Measurements from ENCODE around the gene DUSP22.
A peak's percentile ranks its signal among the peaks of the same experiment; 100 is the strongest.

DUSP22 gene

DNA sequence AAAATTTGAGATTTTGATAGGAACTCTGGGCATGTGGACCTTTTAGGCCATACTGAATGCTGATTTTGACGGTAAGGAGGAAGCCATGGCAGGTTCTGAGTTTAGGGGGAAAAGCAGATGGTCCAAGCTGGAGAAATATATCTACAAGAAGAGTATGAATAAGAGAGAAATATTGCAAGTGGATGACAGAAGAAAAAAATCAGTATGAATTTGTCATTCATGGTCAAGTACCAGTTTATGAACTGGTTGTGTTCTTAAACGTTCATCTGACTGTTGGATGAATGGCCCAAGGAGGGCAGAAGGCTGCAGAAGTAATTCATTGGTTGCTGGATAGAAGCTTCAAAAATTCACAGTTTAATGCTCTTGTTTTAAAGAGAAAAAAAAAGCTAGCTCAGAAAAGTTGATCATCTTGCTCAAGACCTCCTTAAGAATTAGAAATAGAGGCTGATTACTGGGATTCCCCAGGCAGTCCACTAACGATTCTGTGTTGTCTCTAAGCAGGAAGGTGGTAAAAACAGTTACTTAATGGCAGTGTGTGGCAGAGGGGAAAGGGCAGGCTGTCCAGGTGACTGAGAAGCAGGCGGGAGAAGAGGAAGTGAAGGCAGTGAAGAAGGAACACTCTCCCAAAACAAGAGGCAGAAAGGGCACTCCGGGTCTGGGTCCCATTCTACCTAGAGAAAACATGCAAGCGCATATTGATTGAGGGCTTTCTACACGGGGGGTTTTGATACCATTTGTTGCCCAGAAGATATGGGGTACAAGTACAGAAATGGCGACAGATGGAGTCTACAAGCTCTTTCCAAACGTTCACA, 2.0 kb upstream of the DUSP22 start:
- TF ChIP-seq, protein P1, sequence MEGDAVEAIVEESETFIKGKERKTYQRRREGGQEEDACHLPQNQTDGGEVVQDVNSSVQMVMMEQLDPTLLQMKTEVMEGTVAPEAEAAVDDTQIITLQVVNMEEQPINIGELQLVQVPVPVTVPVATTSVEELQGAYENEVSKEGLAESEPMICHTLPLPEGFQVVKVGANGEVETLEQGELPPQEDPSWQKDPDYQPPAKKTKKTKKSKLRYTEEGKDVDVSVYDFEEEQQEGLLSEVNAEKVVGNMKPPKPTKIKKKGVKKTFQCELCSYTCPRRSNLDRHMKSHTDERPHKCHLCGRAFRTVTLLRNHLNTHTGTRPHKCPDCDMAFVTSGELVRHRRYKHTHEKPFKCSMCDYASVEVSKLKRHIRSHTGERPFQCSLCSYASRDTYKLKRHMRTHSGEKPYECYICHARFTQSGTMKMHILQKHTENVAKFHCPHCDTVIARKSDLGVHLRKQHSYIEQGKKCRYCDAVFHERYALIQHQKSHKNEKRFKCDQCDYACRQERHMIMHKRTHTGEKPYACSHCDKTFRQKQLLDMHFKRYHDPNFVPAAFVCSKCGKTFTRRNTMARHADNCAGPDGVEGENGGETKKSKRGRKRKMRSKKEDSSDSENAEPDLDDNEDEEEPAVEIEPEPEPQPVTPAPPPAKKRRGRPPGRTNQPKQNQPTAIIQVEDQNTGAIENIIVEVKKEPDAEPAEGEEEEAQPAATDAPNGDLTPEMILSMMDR (IDR thresholded peaks at IDR 0.05; ENCODE audit: low read depth, low read length, missing control alignments), result no peak
- no peak overlapping the region for H3K4me3 ChIP-seq (ENCODE audit: low read depth, low read length)
- in situ Hi-C loops (cut with HindIII; ENCODE audit: low sequenced_read_pairs), result no loop called here
- no peak for DNase-seq (ENCODE audit: low read depth)

DNA sequence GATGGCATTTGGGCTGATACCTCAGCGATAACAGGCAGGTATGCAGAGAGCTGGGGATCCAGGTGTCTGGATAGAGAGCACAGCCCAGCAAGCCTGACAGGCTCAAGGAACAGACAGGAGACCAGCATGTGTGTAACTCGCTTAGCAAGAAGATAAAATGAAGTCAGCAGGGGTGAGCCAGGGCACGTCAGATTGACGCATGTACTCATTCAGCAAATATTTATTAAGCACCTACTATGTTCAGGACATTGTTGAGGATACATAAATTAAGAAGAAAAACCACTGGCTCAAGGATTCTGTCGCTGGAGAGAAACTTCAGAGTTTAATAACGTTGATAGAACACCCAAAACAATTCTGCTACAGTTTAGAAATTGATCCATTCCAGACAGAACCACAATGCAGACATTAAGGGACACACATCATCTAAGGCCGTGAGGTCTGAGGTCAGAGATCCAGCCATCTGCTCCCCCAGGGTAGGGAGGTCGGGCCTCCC, 1.0 kb upstream of the DUSP22 start:
- in situ Hi-C loops (cut with HindIII; ENCODE audit: low sequenced_read_pairs), result no loop called here
- no peak for DNase-seq (ENCODE audit: low read depth)
- H3K4me3 ChIP-seq (ENCODE audit: low read depth, low read length), result peak overlapping the region; percentile 62
- TF ChIP-seq, protein P1 (IDR thresholded peaks at IDR 0.05; ENCODE audit: low read depth, low read length, missing control alignments), result no peak

DNA sequence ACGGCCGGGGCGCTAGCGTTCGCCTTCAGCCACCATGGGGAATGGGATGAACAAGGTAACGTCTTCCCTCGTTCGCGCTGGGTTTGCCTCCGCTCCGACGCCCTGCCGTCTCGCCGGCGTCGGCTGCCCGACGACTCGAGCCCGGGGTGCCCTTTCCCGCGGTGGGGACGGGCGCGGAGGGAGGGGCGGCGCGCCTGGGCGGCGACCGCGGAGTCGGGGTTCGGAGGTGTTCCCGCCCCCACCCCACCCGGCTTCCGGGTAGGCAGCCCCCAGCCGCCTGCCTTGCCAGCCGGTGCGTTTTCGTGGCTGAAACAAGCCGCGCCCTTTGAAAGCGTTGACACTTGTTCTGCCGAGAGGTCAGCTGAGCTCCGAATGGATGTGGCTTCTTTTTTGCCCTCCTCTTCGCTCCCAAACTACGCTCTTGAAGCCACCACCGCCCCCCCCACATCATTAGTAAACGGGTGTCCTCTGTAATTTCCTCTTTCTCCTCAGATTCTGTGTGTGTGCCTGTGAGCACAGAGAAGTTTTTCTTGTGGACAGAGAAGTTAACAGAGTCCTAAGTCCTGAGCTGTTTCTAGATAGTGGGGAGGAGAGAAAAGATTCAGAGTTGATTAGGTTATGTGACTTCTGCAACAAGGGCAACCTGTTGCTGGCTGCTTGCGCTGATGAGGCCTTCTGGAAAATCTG, 362 bp downstream of the DUSP22 start:
- DNase-seq (ENCODE audit: low read depth), result no peak
- TF ChIP-seq, protein P1 (IDR thresholded peaks at IDR 0.05; ENCODE audit: low read depth, low read length, missing control alignments), result no peak
- H3K4me3 ChIP-seq (ENCODE audit: low read depth, low read length), result peak overlapping the region; percentile 62
- in situ Hi-C loops (cut with HindIII; ENCODE audit: low sequenced_read_pairs), result no loop called here

DNA sequence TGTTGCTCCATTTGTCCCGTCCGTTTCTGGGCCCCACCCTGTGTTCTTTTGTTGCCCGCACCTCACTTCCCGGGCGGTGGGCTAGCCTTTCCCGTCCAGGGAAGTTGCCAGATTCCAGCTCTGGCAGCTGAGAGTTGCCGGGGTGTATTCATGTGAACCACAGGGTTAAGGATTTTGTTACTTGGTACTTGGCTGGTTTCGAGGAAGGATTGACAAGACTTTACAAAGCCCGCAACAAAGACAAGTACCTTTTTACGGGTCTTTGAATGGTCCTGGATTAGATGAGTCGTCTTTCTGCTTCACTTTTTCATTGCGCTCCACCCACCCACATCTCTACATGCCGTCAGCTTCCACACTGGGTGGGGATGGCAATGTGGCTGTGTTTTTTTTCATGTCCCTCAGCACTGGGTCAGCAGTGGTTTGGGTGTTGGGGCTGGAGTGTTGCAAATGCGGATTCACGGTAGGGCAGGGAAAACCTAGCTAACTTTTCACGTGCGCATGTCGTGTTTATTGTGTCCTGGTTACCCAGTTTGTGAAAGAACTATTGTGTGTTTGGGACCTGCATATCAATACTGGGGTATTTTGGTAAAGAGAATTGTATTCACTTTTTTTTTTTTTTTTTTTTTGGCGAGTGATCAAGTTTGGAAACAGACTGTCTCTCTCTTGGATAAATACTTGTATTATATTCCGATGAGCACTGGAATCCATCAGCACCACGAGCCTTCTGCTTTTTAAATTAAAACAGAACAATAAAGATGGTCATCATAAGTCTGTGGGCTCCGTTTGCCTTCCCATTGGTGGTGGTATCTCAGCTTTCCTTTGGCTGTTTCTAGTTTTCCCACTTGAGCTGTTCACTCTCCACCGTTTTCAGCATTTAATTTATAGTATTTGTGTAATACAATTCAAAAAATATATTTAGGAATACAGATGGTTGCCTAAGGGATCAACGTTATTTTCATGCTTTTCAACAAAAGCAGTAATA, 1.2 kb downstream of the DUSP22 start:
- peak overlapping the region; percentile 62 for H3K4me3 ChIP-seq (ENCODE audit: low read depth, low read length)
- TF ChIP-seq, protein P1 (IDR thresholded peaks at IDR 0.05; ENCODE audit: low read depth, low read length, missing control alignments), result no peak
- in situ Hi-C loops (cut with HindIII; ENCODE audit: low sequenced_read_pairs), result no loop called here
- DNase-seq (ENCODE audit: low read depth), result no peak

DNA sequence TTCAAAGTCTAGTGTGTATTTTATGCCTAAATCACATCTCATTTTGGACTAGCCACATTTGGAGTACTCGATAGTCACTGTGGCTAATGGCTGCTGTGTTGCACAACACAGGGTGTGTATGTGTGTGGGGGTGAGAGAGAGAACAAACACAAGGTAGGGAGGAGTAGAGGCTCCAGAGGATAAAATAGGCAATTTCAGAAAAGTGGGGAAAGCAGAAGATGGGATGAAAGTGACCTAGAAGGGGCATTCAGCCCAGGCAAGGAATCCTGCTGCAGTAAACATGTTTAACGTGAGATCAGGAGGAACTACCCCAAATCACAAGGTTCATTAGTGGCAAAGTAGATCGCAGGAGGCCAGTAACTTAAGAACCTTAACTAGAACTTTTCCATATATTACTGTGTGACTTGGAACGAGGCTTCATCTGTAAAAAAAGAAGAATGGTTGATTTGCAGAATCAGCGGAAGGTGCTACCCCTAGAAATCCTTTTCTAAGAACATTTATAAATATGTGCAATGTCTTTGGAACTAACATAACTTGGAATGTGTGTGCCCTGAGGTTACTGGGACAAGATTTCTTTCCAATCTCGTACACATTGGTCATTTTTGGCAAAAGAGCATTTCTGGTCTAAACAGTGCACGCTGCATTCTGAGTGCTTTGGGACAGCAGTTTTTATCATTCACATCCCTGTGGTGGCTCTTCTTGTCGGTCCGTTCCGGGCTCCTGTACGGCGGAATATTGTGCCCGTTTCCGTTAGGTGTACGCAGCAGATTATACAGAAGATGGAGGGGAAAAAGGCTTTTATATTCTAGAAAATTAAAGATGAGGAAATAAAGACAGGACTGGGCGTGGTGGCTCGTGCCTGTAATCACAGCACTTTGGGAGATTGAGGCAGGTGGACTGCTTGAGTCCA, 2.6 kb downstream of the DUSP22 start:
- TF ChIP-seq, protein P1 (IDR thresholded peaks at IDR 0.05; ENCODE audit: low read depth, low read length, missing control alignments), result no peak
- no peak overlapping the region for H3K4me3 ChIP-seq (ENCODE audit: low read depth, low read length)
- in situ Hi-C loops (cut with HindIII; ENCODE audit: low sequenced_read_pairs), result no loop called here
- DNase-seq (ENCODE audit: low read depth), result no peak
